GM21390 (cell line): ENCODE measurements around the gene ATG16L1.
A peak's percentile ranks its signal among the peaks of the same experiment; 100 is the strongest.

ENCODE experiments used
- ATAC-seq: cut with Tn5 transposase; IDR thresholded peaks from one replicate; pipeline ENCODE4 v1.9.1; 2021; ENCODE audit not compliant: unreplicated experiment

Gene ATG16L1

GRCh38 chr2:233226511-233227031 lies 24.9 kb upstream of the ATG16L1 start:
- ATAC-seq, result no peak

- ATAC-seq, result no peak
These were observed 24.0 kb upstream of the ATG16L1 start for GRCh38 chr2:233227346-233227978.

DNA sequence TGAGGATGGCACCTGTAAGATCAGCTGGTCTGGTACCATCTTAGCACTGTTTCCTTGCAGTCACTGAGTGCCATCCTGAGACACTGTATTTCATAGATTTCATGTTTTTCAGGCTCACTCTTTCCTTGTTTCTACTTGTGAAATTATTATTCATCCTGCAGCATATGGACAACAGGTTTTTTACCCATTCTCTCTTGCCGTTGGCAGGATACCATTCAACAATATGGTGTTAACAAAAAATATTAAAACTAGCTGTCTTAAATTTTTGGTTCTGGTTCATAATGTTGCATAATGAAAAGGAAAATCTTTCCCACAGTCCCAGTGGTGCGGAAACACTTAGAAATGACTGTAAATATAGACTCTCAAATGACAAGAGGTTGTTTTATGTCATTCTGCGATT lies 23.1 kb upstream of the ATG16L1 start:
- ATAC-seq, result no peak

GRCh38 chr2:233233618-233234230 lies 17.7 kb upstream of the ATG16L1 start:
- no peak for ATAC-seq

GRCh38 chr2:233234264-233234663 lies 17.2 kb upstream of the ATG16L1 start:
- ATAC-seq, result no peak

- no peak for ATAC-seq
These were observed 16.5 kb upstream of the ATG16L1 start for GRCh38 chr2:233234996-233235395.

DNA sequence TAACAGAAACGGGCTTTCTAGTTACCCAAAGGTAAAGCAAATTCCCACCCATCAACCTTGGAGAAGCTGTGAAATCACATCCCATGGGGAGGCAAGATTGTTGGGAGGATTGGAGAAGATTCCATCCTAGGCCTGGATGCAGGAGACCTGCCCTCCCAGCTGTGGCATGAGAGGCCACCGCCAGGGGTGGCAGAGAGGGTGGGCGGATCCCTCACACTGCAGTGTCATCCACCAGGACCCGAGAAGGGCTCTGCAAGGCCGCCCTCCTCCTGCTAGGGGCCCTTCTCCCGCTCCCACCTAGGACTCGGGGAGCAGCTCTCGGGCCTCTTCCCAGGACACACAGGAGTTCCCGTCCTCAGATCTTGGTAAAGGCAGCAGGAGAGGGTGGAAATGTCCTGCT lies 15.5 kb upstream of the ATG16L1 start:
- ATAC-seq, result no peak

GRCh38 chr2:233236820-233237589 lies 14.5 kb upstream of the ATG16L1 start:
- no peak for ATAC-seq

- ATAC-seq, result peak; percentile 71
These were observed 10.6 kb upstream of the ATG16L1 start for GRCh38 chr2:233240897-233241296.

DNA sequence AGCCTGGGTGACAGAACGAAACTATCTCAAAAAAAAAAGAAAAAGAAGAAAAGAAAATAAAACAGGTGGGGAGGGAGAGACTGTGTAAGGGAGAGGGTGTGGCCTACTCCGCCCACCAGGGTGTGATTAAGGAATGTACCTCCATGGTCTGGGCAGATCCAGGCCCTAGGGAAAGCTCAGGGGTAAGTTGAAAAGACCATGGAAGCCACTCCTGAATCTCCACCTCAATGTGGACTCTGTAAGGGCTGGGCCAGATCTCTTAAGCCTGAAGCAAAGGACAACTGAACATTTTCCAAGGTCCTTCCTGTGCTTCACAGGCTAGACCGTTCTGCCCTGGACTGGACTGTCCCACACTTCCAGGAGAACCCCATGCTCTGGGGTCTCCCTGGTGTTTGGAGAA lies 9.7 kb upstream of the ATG16L1 start:
- no peak for ATAC-seq

DNA sequence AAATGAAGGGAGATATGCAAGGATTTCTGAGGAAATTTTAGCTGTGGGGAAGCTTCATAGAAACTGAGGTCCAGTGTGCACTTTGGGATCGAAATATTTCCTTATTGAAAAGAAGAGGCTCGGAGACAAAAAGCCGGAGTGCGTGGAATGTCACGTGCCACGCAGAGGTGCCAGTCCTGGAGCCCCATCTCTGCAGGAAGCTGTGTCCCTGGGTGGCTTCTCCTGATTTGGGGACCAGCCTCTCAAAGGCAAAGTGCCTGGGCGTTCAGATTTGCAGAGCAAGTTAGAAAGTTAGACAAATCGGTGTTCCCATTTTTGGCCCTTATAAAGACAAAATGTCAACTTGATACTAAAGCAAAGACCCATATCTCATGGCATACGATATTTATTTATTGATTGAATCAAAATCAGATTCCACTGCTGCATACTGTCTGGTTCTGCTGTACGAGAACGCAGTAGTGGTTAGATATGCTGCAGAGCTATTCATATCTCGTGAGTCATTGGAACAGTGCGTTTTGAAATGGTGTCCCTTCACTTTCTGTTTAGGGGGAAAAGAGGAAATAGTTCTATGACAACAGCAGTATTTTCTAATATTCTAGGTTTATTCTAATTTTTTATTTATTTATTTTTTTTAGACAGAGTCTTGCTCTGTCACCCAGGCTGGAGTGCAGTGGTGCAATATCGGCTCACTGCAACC lies 9.1 kb upstream of the ATG16L1 start:
- no peak for ATAC-seq

- ATAC-seq, result no peak
These were observed 8.1 kb upstream of the ATG16L1 start for GRCh38 chr2:233243348-233243747.

DNA sequence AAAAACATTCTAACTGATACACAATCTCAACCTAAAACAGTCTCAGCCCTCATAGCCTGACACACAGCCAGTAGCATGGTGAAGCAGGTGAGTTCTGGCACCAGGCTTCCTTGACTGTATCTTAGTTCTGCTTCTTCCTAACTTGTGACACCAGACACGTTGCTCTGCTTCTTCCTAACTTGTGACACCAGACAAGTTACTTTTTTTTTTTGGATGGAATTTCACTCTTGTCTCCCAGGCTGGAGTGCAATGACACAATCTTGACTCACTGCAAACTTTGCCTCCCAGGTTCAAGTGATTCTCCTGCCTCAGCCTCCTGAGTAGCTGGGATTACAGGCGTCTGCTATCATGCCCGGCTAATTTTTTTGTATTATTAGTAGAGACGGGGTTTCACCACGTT lies 6.7 kb upstream of the ATG16L1 start:
- no peak for ATAC-seq

DNA sequence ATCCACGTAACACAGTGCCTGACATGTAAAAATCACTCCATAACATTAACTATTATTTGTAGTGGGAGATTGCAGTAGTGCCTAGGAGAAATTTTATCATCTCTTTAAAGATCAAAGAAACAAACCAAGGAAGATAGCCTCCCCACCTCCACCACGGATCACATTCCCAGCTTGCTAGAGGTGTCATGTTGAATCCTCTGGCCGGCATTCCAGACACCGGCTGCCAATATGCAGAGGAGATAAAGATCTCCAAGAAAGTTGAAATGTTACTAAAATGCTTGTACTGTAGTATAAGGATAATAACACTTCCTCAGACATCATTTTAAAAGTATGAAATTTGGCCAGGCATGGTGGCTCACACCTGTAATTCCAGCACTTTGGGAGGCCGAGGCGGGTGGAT lies 6.1 kb upstream of the ATG16L1 start:
- no peak for ATAC-seq

DNA sequence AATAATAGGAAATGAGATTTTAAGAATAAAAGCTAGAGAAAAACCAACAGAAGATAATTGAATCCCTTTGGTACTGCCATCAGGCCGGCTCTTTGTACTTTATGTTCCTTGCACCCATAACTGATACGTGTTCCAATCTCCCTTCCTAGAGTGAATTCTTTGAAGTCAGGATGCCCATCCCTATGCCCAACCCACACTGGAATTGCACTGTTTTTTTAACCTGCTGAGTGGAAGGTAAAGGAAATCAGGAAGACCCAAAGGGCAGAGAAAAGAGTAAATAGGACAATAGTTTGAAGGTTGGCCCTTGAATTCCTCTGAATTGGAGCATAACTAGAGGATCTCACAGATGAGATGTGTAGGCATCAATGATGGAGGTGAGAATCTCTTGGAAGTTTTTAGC lies 4.4 kb upstream of the ATG16L1 start:
- ATAC-seq, result no peak

GRCh38 chr2:233247744-233248143 lies 3.7 kb upstream of the ATG16L1 start:
- no peak for ATAC-seq

DNA sequence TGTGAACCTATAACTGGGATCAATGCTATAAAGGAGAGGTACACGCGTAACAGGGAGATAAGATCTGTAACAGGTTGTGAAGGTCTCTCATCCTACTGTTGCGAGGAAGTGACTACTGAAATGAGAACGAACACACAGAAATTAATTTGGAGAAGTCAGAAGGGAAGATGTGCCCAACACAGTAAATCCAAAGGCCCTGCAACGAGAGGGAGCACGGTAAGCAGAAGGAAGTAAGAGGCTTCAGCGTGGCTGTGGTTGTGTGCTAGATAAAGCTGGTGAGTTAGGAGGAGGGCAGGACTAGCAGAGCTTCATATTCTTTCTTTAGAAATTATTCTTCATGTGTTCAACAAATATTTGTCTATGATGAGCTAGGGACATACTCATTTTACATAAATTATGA lies 2.5 kb upstream of the ATG16L1 start:
- no peak for ATAC-seq

DNA sequence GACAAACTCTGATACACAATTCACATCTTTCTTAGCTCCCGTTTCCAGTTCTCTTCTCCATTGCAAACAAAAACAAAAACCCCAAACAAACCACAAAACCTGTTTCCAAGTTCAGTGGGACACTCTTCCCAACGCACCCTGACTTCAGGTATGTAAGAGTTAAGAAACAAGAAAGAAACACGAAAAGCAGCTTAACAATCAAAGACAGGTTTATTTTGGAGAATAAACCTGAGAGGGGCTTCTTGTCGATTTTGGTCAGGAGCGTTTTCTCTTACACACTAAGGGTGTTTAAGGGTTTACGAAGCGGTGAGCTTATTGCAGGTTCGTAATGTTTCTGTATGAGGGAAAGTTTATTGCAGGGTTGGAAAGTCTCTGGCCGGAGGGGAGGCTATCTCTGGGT lies 905 bp upstream of the ATG16L1 start:
- no peak for ATAC-seq

GRCh38 chr2:233250985-233251305 lies 528 bp upstream of the ATG16L1 start:
- ATAC-seq, result peak; percentile 18

DNA sequence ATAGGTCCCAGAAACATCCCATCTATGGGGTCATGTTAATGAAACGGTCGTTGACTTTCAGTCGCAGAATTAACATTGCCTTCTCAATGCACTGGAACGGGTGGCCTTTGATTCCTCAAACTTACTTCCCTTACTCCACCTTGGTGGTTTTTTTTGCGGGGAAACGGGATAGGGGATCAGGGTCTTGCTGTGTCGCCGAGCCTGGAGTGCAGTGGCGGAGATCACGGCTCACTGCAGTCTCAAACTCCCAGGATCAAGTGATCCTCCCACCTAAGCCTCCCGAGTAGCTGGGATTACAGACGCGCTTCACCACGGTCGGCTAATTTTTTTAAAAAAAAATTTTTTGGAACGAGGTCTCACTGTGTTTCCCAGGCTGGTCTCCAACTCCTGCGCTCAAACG lies 754 bp downstream of the ATG16L1 start:
- no peak for ATAC-seq

- no peak for ATAC-seq
These were observed 3.7 kb downstream of the ATG16L1 start for GRCh38 chr2:233255151-233255550.

- no peak for ATAC-seq
These were observed 4.6 kb downstream of the ATG16L1 start for GRCh38 chr2:233256048-233256447.
